ENCODE results near the gene PTPRD. TPM values are rescaled to one million over a fixed set of nuclear protein-coding genes. Genes with fewer than 3 reads are reported as not detected.
"Not testable (repeated sequence)": the region's sequence is repeated elsewhere in the genome, so short reads cannot be mapped to it uniquely, and the experiment has no call there.

Gene PTPRD
- total RNA-seq, 3 donors from 2014 or later, result 2.9 to 5.4 (median 3.6) TPM

DNA sequence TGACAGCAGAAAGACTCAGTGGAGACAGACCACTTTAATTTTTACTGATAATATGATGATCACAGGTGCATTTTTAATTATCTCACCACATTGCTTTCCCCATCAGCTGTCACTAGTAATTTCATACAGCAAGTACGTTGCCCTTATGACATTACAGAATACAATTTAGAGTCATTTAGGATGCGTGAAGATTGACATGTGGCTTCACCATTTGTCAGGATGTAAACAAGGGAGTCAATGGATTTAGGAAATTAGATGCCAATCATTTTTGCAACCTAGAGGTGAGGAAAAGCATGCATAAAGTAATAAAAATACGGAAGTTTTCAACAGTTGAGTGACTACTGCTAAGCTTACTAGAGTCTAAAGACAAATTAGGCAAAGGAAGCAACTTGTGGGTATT is 1129.6 kb downstream of the PTPRD start:
- Histone ChIP-seq H3K9me3 (no peaks in the 10 kb centered on the region), H3K4me1 (no peaks in the 10 kb centered on the region), H3K36me3 (no peaks in the 10 kb centered on the region), H3K27me3 (no peaks in the 10 kb centered on the region), H3K27ac (no peak overlapping the region), H3K4me3 (no peak overlapping the region)
- TF ChIP-seq POLR2AphosphoS5 (IDR thresholded peaks at IDR 0.05) (no peak), CTCF (IDR thresholded peaks at IDR 0.05) (no peak), POLR2A (IDR thresholded peaks at IDR 0.05) (no peak)
- intact Hi-C loops (cut with DNase I; ENCODE audit: low total_unique reads), result no loop called here
- DNase-seq (ENCODE audit: low spot score in 2 of 2), result no peak

- TF ChIP-seq CTCF (IDR thresholded peaks at IDR 0.05), result no peak
- no peak for TF ChIP-seq POLR2A (IDR thresholded peaks at IDR 0.05)
- TF ChIP-seq POLR2AphosphoS5 (IDR thresholded peaks at IDR 0.05), result no peak
- Histone ChIP-seq H3K4me1 (no peaks in the 10 kb centered on the region), H3K27me3 (no peaks in the 10 kb centered on the region), H3K27ac (no peak overlapping the region), H3K9me3 (no peaks in the 10 kb centered on the region), H3K4me3 (no peak overlapping the region), H3K36me3 (no peaks in the 10 kb centered on the region)
- DNase-seq (ENCODE audit: low spot score in 2 of 2), result no peak
- intact Hi-C loops (cut with DNase I; ENCODE audit: low total_unique reads), result no loop called here
Measured at GRCh38 chr9:9478741-9479140, 1134.1 kb downstream of the PTPRD start.

GRCh38 chr9:9469271-9469670 is 1143.5 kb downstream of the PTPRD start:
- no peak for DNase-seq (ENCODE audit: low spot score in 2 of 2)
- TF ChIP-seq POLR2AphosphoS5 (IDR thresholded peaks at IDR 0.05) (no peak), POLR2A (IDR thresholded peaks at IDR 0.05) (no peak), CTCF (IDR thresholded peaks at IDR 0.05) (no peak)
- intact Hi-C loops (cut with DNase I; ENCODE audit: low total_unique reads), result no loop called here

GRCh38 chr9:9441874-9442273 is 1170.9 kb downstream of the PTPRD start:
- DNase-seq (ENCODE audit: low spot score in 2 of 2); H3K9me3 ChIP-seq; H3K27me3 ChIP-seq; H3K4me3 ChIP-seq; H3K27ac ChIP-seq; intact Hi-C loops (cut with DNase I; ENCODE audit: low total_unique reads); H3K4me1 ChIP-seq; H3K36me3 ChIP-seq: not testable (repeated sequence)

More at GRCh38 chr9:9469271-9469670, 1143.5 kb downstream of the PTPRD start:
- Histone ChIP-seq H3K4me1 (no peaks in the 10 kb centered on the region), H3K27ac (no peak overlapping the region), H3K27me3 (no peaks in the 10 kb centered on the region), H3K9me3 (peaks cover 0 to 3% of the 10 kb centered on the region in 2 donors), H3K4me3 (no peak overlapping the region), H3K36me3 (no peaks in the 10 kb centered on the region)

- no peak for DNase-seq (ENCODE audit: low spot score in 2 of 2)
- TF ChIP-seq POLR2AphosphoS5 (IDR thresholded peaks at IDR 0.05) (no peak), POLR2A (IDR thresholded peaks at IDR 0.05) (no peak), CTCF (IDR thresholded peaks at IDR 0.05) (no peak)
- no peaks in the 10 kb centered on the region for H3K4me1 ChIP-seq
- peaks cover under 1% of the 10 kb centered on the region for H3K36me3 ChIP-seq
- no peak overlapping the region for H3K27ac ChIP-seq
- no peaks in the 10 kb centered on the region for H3K9me3 ChIP-seq
- H3K4me3 ChIP-seq, result no peak overlapping the region
- no peaks in the 10 kb centered on the region for H3K27me3 ChIP-seq
- intact Hi-C loops (cut with DNase I; ENCODE audit: low total_unique reads), result no loop called here
Measured at GRCh38 chr9:9437641-9438040, 1175.2 kb downstream of the PTPRD start.

DNA sequence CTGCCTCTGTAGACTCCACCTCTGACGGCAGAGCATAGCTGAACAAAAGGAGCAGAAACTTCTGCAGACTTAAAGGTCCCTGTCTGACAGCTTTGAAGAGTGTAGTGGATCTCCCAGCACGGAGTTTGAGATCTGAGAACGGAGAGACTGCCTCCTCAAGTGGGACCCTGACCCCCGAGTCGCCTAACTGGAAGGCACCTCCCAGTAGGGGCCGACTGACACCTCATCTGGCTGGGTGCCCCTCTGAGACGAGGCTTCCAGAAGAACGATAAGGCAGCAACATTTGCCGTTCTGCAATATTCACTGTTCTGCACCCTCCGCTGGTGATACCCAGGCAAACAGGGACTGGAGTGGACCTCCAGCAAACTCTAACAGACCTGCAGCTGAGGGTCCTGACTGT is 1186.3 kb downstream of the PTPRD start:
- H3K9me3 ChIP-seq; H3K4me3 ChIP-seq; intact Hi-C loops (cut with DNase I; ENCODE audit: low total_unique reads); DNase-seq (ENCODE audit: low spot score in 2 of 2); H3K27ac ChIP-seq; H3K36me3 ChIP-seq; H3K27me3 ChIP-seq; H3K4me1 ChIP-seq: not testable (repeated sequence)
